AG09309 (cell line): Measurements from ENCODE around the gene EMD.

Experiments used
- DNase-seq: peaks from one replicate; pipeline ENCODE4 v3.0.0-alpha.2; 2010; ENCODE audit warnings: low read depth
- H3K4me3 ChIP-seq: 2 replicates; pipeline ENCODE4 v1.5.1; 2011; ENCODE audit warnings: mild to moderate bottlenecking, low read depth, low read length, moderate library complexity; ENCODE audit not compliant: control insufficient read depth
- TF ChIP-seq, protein P1 (sequence below): IDR thresholded peaks from 2 replicates; pipeline ENCODE4 v1.5.1; 2011; ENCODE audit warnings: mild to moderate bottlenecking, low read depth, low read length, inconsistent platforms; ENCODE audit not compliant: insufficient read depth, control insufficient read depth; ENCODE audit errors: missing control alignments

Gene EMD

DNA sequence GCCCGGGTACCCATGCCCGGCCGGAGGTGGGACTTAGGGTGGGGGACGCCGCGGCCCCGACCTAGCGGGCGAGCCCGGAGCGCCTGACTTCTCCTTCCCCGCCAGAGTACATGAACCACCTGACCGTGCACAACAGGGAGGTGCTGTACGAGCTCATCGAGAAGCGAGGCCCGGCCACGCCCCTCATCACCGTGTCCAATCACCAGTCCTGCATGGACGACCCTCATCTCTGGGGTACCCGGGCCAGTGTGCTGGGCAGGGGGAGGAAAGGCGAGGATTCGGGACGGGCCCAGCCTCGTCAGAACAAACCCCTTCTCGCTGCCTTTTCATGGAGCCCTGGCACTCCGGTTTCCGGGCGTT, 32.9 kb downstream of the EMD start:
- TF ChIP-seq, protein P1, sequence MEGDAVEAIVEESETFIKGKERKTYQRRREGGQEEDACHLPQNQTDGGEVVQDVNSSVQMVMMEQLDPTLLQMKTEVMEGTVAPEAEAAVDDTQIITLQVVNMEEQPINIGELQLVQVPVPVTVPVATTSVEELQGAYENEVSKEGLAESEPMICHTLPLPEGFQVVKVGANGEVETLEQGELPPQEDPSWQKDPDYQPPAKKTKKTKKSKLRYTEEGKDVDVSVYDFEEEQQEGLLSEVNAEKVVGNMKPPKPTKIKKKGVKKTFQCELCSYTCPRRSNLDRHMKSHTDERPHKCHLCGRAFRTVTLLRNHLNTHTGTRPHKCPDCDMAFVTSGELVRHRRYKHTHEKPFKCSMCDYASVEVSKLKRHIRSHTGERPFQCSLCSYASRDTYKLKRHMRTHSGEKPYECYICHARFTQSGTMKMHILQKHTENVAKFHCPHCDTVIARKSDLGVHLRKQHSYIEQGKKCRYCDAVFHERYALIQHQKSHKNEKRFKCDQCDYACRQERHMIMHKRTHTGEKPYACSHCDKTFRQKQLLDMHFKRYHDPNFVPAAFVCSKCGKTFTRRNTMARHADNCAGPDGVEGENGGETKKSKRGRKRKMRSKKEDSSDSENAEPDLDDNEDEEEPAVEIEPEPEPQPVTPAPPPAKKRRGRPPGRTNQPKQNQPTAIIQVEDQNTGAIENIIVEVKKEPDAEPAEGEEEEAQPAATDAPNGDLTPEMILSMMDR, result no peak
- DNase-seq, result no peak
- H3K4me3 ChIP-seq, result peak overlapping the region; percentile 54

DNA sequence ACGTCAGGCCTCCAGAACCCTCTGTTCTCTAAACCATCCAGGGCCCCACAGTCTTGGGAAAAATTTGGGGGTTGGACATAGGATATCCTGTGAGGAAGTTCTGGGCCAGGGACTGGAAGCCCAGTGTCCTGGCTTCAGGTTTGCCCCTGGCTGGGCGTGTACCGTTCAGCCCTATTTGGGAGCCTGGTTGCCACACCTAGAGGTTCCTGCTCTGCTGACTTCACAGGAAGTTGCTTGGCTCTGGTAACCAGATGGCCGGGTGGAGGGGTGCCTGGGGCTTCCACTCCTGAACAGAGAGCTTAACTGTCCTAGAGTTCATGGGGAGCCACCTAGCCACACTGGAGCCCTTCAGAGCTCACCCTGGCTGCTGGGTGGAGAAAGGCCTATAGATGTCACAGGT, 33.4 kb downstream of the EMD start:
- DNase-seq, result no peak
- peak overlapping the region; percentile 54 for H3K4me3 ChIP-seq
- TF ChIP-seq, protein P1, result no peak

DNA sequence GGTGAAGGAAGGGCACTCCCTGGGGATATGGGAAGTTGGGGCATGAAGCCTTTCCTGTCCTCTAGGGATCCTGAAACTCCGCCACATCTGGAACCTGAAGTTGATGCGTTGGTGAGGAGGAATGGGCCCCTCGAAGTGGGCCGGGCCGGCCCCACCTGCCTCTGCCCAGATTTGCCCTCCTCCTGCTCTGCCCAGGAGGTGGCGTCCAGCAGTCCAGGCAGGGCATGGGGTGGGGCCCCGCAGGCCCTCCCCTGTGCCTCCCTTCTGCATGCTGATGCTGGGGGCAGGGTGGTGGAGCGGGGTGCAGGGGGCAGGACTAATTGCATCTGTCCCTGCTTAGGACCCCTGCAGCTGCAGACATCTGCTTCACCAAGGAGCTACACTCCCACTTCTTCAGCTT, 34.0 kb downstream of the EMD start:
- DNase-seq, result no peak
- H3K4me3 ChIP-seq, result no peak overlapping the region
- TF ChIP-seq, protein P1, result no peak

DNA sequence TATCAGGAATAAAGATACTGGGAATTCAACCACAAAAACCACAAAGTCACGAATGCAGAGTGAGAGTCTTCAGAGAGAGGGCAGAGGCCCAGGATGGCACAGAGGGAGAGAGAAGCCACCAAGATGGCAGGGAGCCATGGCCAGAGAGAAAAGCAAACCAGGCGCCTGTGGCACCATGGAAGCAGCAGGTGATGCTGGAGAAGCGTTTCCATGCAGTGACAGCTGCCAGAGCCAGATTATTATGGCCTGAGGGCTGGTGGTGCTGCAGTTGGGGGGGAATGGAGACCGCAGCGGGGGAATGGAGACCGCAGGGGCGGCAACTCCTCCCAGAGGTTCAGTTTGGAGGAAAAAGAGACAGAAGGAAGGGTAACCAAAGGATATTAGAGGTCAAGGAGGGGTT, 38.1 kb downstream of the EMD start:
- DNase-seq, result no peak
- no peak overlapping the region for H3K4me3 ChIP-seq
- TF ChIP-seq, protein P1, result no peak

DNA sequence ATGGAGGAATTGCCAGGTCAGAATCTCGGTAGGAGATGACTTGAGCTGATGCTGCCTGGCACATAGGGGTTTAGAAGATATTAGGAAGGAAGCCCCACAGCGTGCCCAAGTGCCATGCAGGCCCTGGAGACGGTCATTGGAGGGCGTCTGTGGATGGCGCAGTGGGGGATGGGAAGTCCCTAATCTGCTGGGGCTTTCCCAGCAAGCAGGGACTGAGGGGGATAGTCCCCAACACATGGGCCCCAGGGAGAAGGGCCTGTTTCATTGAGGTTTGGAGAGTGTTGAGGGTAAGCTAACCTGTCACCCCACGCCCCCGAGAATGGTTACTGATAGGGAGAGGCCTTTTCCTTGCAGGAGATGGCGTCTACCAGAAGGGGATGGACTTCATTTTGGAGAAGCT, 40.1 kb downstream of the EMD start:
- no peak overlapping the region for H3K4me3 ChIP-seq
- no peak for DNase-seq
- TF ChIP-seq, protein P1, result no peak

DNA sequence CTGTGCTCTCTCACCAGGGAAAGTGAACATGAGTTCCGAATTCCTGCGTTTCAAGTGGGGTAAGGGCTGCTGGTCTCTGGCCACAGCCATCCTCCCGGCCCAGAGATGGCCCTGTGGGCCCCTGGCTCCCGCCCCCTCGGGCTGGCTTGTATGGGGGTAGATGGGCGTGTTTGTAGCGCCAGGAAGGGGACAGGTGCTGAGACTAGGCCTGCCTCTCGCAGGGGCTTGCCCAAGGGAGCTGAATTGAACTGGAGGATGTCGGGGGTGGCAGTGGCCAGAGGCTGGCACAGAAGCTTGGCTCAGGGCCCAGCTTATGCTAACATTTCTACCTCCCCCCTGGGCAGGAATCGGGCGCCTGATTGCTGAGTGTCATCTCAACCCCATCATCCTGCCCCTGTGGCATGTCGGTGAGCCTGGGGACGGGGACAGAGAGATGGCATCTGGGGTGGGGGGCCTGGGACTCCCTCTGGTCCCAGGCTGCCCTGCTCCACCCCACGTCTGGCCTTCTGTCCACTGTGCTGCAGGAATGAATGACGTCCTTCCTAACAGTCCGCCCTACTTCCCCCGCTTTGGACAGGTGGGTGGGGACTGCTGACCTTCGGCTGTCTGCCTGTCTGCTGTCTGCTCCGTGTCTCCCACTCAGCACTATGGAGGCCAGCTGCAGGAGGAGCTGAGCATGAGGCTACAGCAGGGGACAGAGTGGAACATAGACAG, 40.8 kb downstream of the EMD start:
- TF ChIP-seq, protein P1, result no peak
- H3K4me3 ChIP-seq, result no peak overlapping the region
- no peak for DNase-seq

DNA sequence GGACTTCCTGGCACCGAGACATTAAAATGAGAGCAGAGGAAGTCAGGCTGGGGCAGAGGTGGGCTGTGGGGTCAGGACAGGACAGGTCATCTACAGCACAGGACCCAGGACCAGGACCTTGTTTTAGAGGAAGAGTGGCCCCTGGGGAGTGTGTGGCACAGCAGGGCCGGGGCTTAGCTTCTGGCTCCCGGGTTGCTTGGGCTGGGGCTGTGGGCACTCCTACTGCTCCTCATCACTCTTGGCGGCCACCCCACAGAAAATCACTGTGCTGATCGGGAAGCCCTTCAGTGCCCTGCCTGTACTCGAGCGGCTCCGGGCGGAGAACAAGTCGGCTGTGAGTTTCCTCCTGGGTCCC, 41.3 kb downstream of the EMD start:
- TF ChIP-seq, protein P1, result no peak

More for the DNA sequence above, 41.3 kb downstream of the EMD start:
- no peak for DNase-seq
- no peak overlapping the region for H3K4me3 ChIP-seq
